ENCODE data around the gene DPP10.
"Not testable (repeated sequence)": the region's sequence is repeated elsewhere in the genome, so short reads cannot be mapped to it uniquely, and the experiment has no call there.

DNA sequence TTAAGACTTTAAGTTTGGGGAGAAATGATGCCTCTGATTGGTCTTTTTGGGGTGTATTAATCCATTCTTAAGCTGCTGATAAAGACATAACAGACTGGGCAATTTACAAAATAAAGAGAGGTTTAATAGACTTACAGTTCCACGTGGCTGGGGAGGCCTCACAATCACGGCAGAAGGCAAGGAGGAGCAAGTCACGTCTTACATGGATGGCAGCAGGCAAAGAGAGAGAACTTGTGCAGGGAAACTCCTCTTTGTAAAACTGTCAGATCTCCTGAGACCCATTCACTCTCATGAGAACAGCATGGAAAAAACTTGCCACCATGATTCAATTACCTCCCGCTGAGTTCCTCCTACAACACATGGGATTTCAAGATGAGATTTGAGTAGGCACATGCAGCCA lies 80.2 kb downstream of the DPP10 start:
- not testable (repeated sequence) for TF ChIP-seq CTCF (IDR thresholded peaks at IDR 0.05; ENCODE audit: borderline replicate concordance, extremely low read depth, low read length, poor library complexity, severe bottlenecking); EZH2 (IDR thresholded peaks at IDR 0.05; ENCODE audit: borderline replicate concordance, low read depth, low read length, severe bottlenecking)

All from DND-41 (cell line).